OCI-LY7 (cell line): Measurements from ENCODE around the gene BMPR2.

Experiments used
- EZH2phosphoT487 ChIP-seq: fragments of 200-600 bp; sonication (generic); IDR thresholded peaks from 2 replicates; pipeline ENCODE4 v1.6.1; 2018; ENCODE audit warnings: low read depth, borderline replicate concordance, mild to moderate bottlenecking, mixed run types, antibody characterized with exemption, low read length, moderate library complexity, mixed read lengths
- TF ChIP-seq, protein P1 (sequence below): fragments of 200-600 bp; sonication (generic); conservative IDR thresholded peaks from 2 replicates; pipeline ENCODE4 v1.5.1; 2014; ENCODE audit warnings: mild to moderate bottlenecking, antibody characterized with exemption, low read length, moderate library complexity, mixed read lengths

DNA sequence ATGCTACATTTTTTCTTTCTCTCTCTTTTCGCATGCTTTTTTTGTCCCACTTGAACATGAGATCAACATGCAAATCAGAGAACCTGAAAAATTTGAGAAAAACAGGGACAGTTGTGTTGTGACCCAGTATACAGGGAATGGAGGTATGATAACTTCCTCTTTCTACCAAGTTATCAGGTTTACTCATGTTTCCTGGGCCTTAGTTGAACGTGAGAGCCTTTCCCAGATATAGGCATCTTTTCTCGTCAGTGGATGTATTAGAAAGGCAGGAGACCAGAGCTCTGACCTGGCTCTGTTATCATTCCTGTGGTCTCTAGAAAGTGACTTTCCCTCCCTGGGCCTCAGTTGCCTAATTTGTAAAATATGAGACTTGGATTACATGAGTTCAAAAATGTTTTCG lies 228.6 kb downstream of the BMPR2 start:
- TF ChIP-seq, protein P1, sequence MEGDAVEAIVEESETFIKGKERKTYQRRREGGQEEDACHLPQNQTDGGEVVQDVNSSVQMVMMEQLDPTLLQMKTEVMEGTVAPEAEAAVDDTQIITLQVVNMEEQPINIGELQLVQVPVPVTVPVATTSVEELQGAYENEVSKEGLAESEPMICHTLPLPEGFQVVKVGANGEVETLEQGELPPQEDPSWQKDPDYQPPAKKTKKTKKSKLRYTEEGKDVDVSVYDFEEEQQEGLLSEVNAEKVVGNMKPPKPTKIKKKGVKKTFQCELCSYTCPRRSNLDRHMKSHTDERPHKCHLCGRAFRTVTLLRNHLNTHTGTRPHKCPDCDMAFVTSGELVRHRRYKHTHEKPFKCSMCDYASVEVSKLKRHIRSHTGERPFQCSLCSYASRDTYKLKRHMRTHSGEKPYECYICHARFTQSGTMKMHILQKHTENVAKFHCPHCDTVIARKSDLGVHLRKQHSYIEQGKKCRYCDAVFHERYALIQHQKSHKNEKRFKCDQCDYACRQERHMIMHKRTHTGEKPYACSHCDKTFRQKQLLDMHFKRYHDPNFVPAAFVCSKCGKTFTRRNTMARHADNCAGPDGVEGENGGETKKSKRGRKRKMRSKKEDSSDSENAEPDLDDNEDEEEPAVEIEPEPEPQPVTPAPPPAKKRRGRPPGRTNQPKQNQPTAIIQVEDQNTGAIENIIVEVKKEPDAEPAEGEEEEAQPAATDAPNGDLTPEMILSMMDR = no peak
- TF ChIP-seq EZH2phosphoT487 = no peak
